Right renal pelvis (tissue), 4 donors: ENCODE data around the gene LONP1. TPM values are rescaled to one million over a fixed set of nuclear protein-coding genes. Genes with fewer than 3 reads are reported as not detected.
"Not testable (repeated sequence)": the region's sequence is repeated elsewhere in the genome, so short reads cannot be mapped to it uniquely, and the experiment has no call there.

Experiments
- DNase-seq, 4 donors: peaks; one replicate each; pipeline ENCODE4 v3.0.0-alpha.2; 2013; ENCODE audit warnings: low read depth in 4 of 4, low spot score in 3 of 4, missing footprints in 1 of 4
- polyA plus RNA-seq, 4 donors: library from polyadenylated mRNA; unstranded; fragments of 120-200 nt; gene quantifications; one replicate each; pipeline ENCODE4 v1.2.1, GENCODE V29; 2013; ENCODE audit not compliant: insufficient read length in 4 of 4

Gene LONP1
- polyA plus RNA-seq, 4 donors, result 45.2 to 66.4 (median 50.1) TPM

GRCh38 chr19:5713228-5713627 is 6.7 kb downstream of the LONP1 start:
- no peak for DNase-seq

GRCh38 chr19:5711713-5712161 is 8.2 kb downstream of the LONP1 start:
- no peak for DNase-seq

- no peak for DNase-seq
Measured at GRCh38 chr19:5711025-5711424, 8.9 kb downstream of the LONP1 start.

GRCh38 chr19:5707576-5708575 is 12.1 kb downstream of the LONP1 start:
- DNase-seq, result no peak

- DNase-seq, result no peak
Measured at GRCh38 chr19:5706876-5707573, 12.9 kb downstream of the LONP1 start.

- no peak for DNase-seq
Measured at GRCh38 chr19:5705552-5705951, 14.4 kb downstream of the LONP1 start.

GRCh38 chr19:5703819-5704818 is 15.8 kb downstream of the LONP1 start:
- no peak for DNase-seq

GRCh38 chr19:5702053-5702410 is 17.9 kb downstream of the LONP1 start:
- DNase-seq, result not testable (repeated sequence)

GRCh38 chr19:5700455-5701092 is 19.4 kb downstream of the LONP1 start:
- no peak for DNase-seq

- no peak for DNase-seq
Measured at GRCh38 chr19:5698635-5699422, 21.1 kb downstream of the LONP1 start.

GRCh38 chr19:5697890-5698634 is 21.9 kb downstream of the LONP1 start:
- DNase-seq, result no peak

GRCh38 chr19:5697022-5697889 is 22.7 kb downstream of the LONP1 start:
- DNase-seq, result no peak

- DNase-seq, result no peak
Measured at GRCh38 chr19:5696196-5697021, 23.5 kb downstream of the LONP1 start.

GRCh38 chr19:5695649-5696195 is 24.2 kb downstream of the LONP1 start:
- DNase-seq, result no peak

GRCh38 chr19:5694956-5695648 is 24.8 kb downstream of the LONP1 start:
- DNase-seq, result no peak
